HCT116 (cell line): ENCODE measurements around the gene MYO7A. TPM values are rescaled to one million over a fixed set of nuclear protein-coding genes. Genes with fewer than 3 reads are reported as not detected.

Experiments used
- ATAC-seq: fragments of 200-7000 bp; cut with Tn5 transposase; 2 replicates; pipeline ENCODE4 v1.9.1; 2020; ENCODE audit warnings: mild to moderate bottlenecking, moderate library complexity
- BruUV-seq: library from RNA; stranded (reverse); fragments of 400-500 nt; replicated peaks from 2 replicates; lab custom pipeline; 2021; lab: Mats Ljungman, UMichigan
- CTCF ChIA-PET: fragments of 300-600 bp; sonication (Branson Sonifier 250); formaldehyde crosslinking; loops from one replicate; lab custom pipeline; 2021; ENCODE audit warnings: antibody characterized with exemption; lab: Charles Lee
- POLR2A ChIA-PET: fragments of 300-600, 350-600 bp; sonication (Branson Sonifier 250); formaldehyde crosslinking; loops from one replicate; lab custom pipeline; 2021; ENCODE audit warnings: antibody characterized with exemption; lab: Charles Lee
- RAD21 ChIA-PET, 2 experiments: fragments of 300-600 bp; sonication (Branson Sonifier 250); formaldehyde crosslinking; loops; one replicate each; lab custom pipeline; 2023; ENCODE audit warnings: low total read pairs in 2 of 2; ENCODE audit not compliant: uncharacterized antibody in 2 of 2, unreplicated experiment in 2 of 2, low non-redundant PET in 1 of 2; lab: Charles Lee
- DNase-seq: peaks from one replicate; pipeline ENCODE4 v3.0.0-alpha.2; 2010; ENCODE audit warnings: low read depth, low spot score
- H2AFZ ChIP-seq: fragments of 200-600 bp; shearing (Covaris generic), sonication (generic); 2 replicates; pipeline ENCODE4 v1.6.1; 2017; ENCODE audit warnings: low read depth, mixed run types, mixed read lengths, antibody characterized with exemption, low read length; ENCODE audit not compliant: poor library complexity, severe bottlenecking
- H3K27ac ChIP-seq: 2 replicates; pipeline ENCODE4 v1.5.1; 2012; ENCODE audit warnings: low read depth, low read length
- H3K27me3 ChIP-seq: fragments of 200-600 bp; sonication (generic); 2 replicates; pipeline ENCODE4 v1.6.1; 2016; ENCODE audit warnings: mixed run types, low read length, mixed read lengths; ENCODE audit not compliant: insufficient read depth
- H3K36me3 ChIP-seq, 2 experiments: fragments of 200-500 bp in 1 of 2; fragments of 200-600 bp in 1 of 2; sonication (Bioruptor generic) in 1 of 2; sonication (generic) in 1 of 2; 2 replicates each; pipeline versions ENCODE4 v1.5.1 to v1.6.1; 2014 to 2016; ENCODE audit warnings: low read length in 2 of 2, inconsistent platforms in 1 of 2, mixed read lengths in 1 of 2, mixed run types in 1 of 2; ENCODE audit not compliant: insufficient read depth in 2 of 2, control insufficient read depth in 1 of 2
- H3K4me1 ChIP-seq, 2 experiments: fragments of 200-600 bp in 1 of 2; sonication (generic) in 1 of 2; 2 replicates each; pipeline versions ENCODE4 v1.5.1 to v1.6.1; 2012 to 2017; ENCODE audit warnings: low read length in 2 of 2, inconsistent platforms in 1 of 2, mild to moderate bottlenecking in 1 of 2, mixed read lengths in 1 of 2, mixed run types in 1 of 2, moderate library complexity in 1 of 2; ENCODE audit not compliant: insufficient read depth in 2 of 2, control insufficient read depth in 1 of 2
- H3K4me2 ChIP-seq: fragments of 200-600 bp; sonication (generic); 2 replicates; pipeline ENCODE4 v1.6.1; 2017; ENCODE audit warnings: mixed run types, low read length, mixed read lengths
- H3K4me3 ChIP-seq, 2 experiments: fragments of 200-600 bp in 1 of 2; sonication (generic) in 1 of 2; replicated peaks in 1 of 2; 2 replicates each; pipeline ENCODE4 v1.5.1; 2011 to 2016; ENCODE audit warnings: low read length in 2 of 2, control low read depth in 1 of 2, low read depth in 1 of 2, mild to moderate bottlenecking in 1 of 2, mixed read lengths in 1 of 2, mixed run types in 1 of 2
- H3K79me2 ChIP-seq: fragments of 200-600 bp; sonication (generic); 2 replicates; pipeline ENCODE4 v1.6.1; 2017; ENCODE audit warnings: mild to moderate bottlenecking, mixed run types, low read length, moderate library complexity, mixed read lengths; ENCODE audit not compliant: insufficient read depth
- H3K9ac ChIP-seq: fragments of 200-600 bp; sonication (generic); 2 replicates; pipeline ENCODE4 v1.6.1; 2016; ENCODE audit warnings: low read length, mixed read lengths
- H3K9me2 ChIP-seq: fragments of 200-600 bp; sonication (generic), shearing (Covaris generic); 2 replicates; pipeline ENCODE4 v1.6.1; 2017; ENCODE audit warnings: mixed run types, mild to moderate bottlenecking, moderate library complexity; ENCODE audit not compliant: insufficient read depth
- H3K9me3 ChIP-seq, 2 experiments: fragments of 200-500 bp in 1 of 2; fragments of 200-600 bp in 1 of 2; sonication (Bioruptor generic) in 1 of 2; sonication (generic) in 1 of 2; 2 replicates each; pipeline ENCODE4 v1.6.1; 2014 to 2017; ENCODE audit warnings: low read length in 2 of 2, mixed read lengths in 2 of 2, inconsistent platforms in 1 of 2, low read depth in 1 of 2, mild to moderate bottlenecking in 1 of 2, mixed run types in 1 of 2, moderate library complexity in 1 of 2; ENCODE audit not compliant: control insufficient read depth in 1 of 2, insufficient read depth in 1 of 2
- H4K20me1 ChIP-seq: fragments of 200-600 bp; sonication (generic), shearing (Covaris generic); 2 replicates; pipeline ENCODE4 v1.6.1; 2017; ENCODE audit warnings: mixed run types, mild to moderate bottlenecking, moderate library complexity; ENCODE audit not compliant: insufficient read depth
- ATF3 ChIP-seq: IDR thresholded peaks from 2 replicates; pipeline ENCODE4 v1.6.1; 2012
- CBX3 ChIP-seq: IDR thresholded peaks from 2 replicates; pipeline ENCODE4 v1.6.1; 2012; ENCODE audit warnings: low read depth
- CTCF ChIP-seq, 3 experiments: fragments of 200-600 bp in 1 of 3; sonication (generic) in 1 of 3; IDR thresholded peaks in 2 of 3; conservative IDR thresholded peaks in 1 of 3; 2 replicates each; pipeline ENCODE4 v1.5.1; 2012 to 2017; ENCODE audit warnings: low read depth in 2 of 3, low read length in 2 of 3, antibody characterized with exemption in 1 of 3, borderline replicate concordance in 1 of 3, control low read depth in 1 of 3, mild to moderate bottlenecking in 1 of 3, mixed read lengths in 1 of 3, mixed run types in 1 of 3, moderate library complexity in 1 of 3; ENCODE audit not compliant: insufficient read depth in 1 of 3
- ELF1 ChIP-seq: IDR thresholded peaks from 2 replicates; pipeline ENCODE4 v1.6.1; 2012; ENCODE audit warnings: low read depth, borderline replicate concordance
- EZH2 ChIP-seq: fragments of 200-600 bp; sonication (generic); IDR thresholded peaks from 2 replicates; pipeline ENCODE4 v1.6.1; 2017; ENCODE audit warnings: antibody characterized with exemption, mixed run types
- EZH2phosphoT487 ChIP-seq: fragments of 200-600 bp; IDR thresholded peaks from 2 replicates; pipeline ENCODE4 v1.6.1; 2018; ENCODE audit warnings: antibody characterized with exemption, borderline replicate concordance
- JUND ChIP-seq: IDR thresholded peaks from 2 replicates; pipeline ENCODE4 v1.6.1; 2012
- MAX ChIP-seq: IDR thresholded peaks from 2 replicates; pipeline ENCODE4 v1.6.1; 2012
- POLR2A ChIP-seq: IDR thresholded peaks from 2 replicates; pipeline ENCODE4 v1.7.0; 2011; ENCODE audit warnings: borderline replicate concordance; ENCODE audit not compliant: insufficient read depth, insufficient read length; ENCODE audit errors: extremely low read depth
- SP1 ChIP-seq: IDR thresholded peaks from 2 replicates; pipeline ENCODE4 v1.6.1; 2012; ENCODE audit warnings: low read depth
- SRF ChIP-seq: IDR thresholded peaks from 2 replicates; pipeline ENCODE4 v1.6.1; 2012; ENCODE audit warnings: low read depth
- TCF7L2 ChIP-seq: IDR thresholded peaks from 2 replicates; pipeline ENCODE4 v1.7.0; 2011; ENCODE audit warnings: borderline replicate concordance, inconsistent platforms; ENCODE audit not compliant: insufficient read depth, insufficient read length; ENCODE audit errors: extremely low read depth
- YY1 ChIP-seq: IDR thresholded peaks from 2 replicates; pipeline ENCODE4 v1.6.1; 2011; ENCODE audit warnings: low read length, low read depth, moderate library complexity, mild to moderate bottlenecking; ENCODE audit not compliant: insufficient replicate concordance; ENCODE audit errors: extremely low read depth
- ZFX ChIP-seq: fragments of 450-650 bp; IDR thresholded peaks from 2 replicates; pipeline ENCODE4 v1.6.1; 2017
- ZNF274 ChIP-seq: fragments of 200-500 bp; sonication (Bioruptor generic); IDR thresholded peaks from 2 replicates; pipeline ENCODE4 v1.6.1; 2014; ENCODE audit warnings: mild to moderate bottlenecking, low read depth, low read length, inconsistent platforms
- intact Hi-C: fragments of 100-400 bp; cut with micrococcal nuclease; formaldehyde crosslinking; loops from 2 replicates; pipeline ENCODE4 v1.10.0; 2022
- total RNA-seq: library from RNA; stranded (reverse); gene quantifications from one replicate; pipeline ENCODE4 v1.2.1, GENCODE V29; 2021; ENCODE audit not compliant: unreplicated experiment

MYO7A gene
- total RNA-seq, 1 experiment from 2014 or later, result 1.8 TPM

- H3K4me1 ChIP-seq, result peaks cover 0 to 2% of the 10 kb centered on the region in 2 experiments; a peak in 1 of 4 replicates
- H3K79me2 ChIP-seq, result no peaks in the 10 kb centered on the region
- H3K4me3 ChIP-seq, result no peak overlapping the region
- no peak overlapping the region for H3K4me2 ChIP-seq
- no peak for ATAC-seq
- H3K9me2 ChIP-seq, result no peaks in the 10 kb centered on the region
- intact Hi-C loops, result no loop called here
- RAD21 ChIA-PET, result no interaction called here
- H3K27ac ChIP-seq, result no peak overlapping the region
- no peaks in the 10 kb centered on the region for H4K20me1 ChIP-seq
- BruUV-seq, result no TSS peak
- H3K9me3 ChIP-seq, result no peaks in the 10 kb centered on the region
- H2AFZ ChIP-seq, result no peak overlapping the region
- H3K27me3 ChIP-seq, result no peaks in the 10 kb centered on the region
- TF ChIP-seq JUND, result no peak
- no peak for TF ChIP-seq SRF
- no peak for TF ChIP-seq CBX3
- TF ChIP-seq TCF7L2, result no peak
- TF ChIP-seq ATF3, result no peak
- TF ChIP-seq, all 23 proteins: peak for 0
- no peaks in the 10 kb centered on the region for H3K36me3 ChIP-seq
- no peak for DNase-seq
- ChIA-PET POLR2A (no interaction called here), CTCF (no interaction called here)
- no peak overlapping the region for H3K9ac ChIP-seq
These were observed 21.8 kb downstream of the MYO7A start for GRCh38 chr11:77149716-77150392.

GRCh38 chr11:77150836-77151235 lies 22.8 kb downstream of the MYO7A start:
- H3K9me3 ChIP-seq, result no peaks in the 10 kb centered on the region
- H3K9me2 ChIP-seq, result no peaks in the 10 kb centered on the region
- no TSS peak for BruUV-seq
- no peak overlapping the region for H2AFZ ChIP-seq
- no peaks in the 10 kb centered on the region for H3K27me3 ChIP-seq
- H3K27ac ChIP-seq, result no peak overlapping the region
- ATAC-seq (no peak), DNase-seq (no peak)
- ChIA-PET RAD21 (no interaction called here), CTCF (no interaction called here), POLR2A (no interaction called here)
- H4K20me1 ChIP-seq, result no peaks in the 10 kb centered on the region
- TF ChIP-seq TCF7L2 (no peak), POLR2A (no peak), ELF1 (no peak), YY1 (no peak), ZFX (no peak), SP1 (no peak), EZH2phosphoT487 (no peak), ATF3 (no peak), CTCF (IDR thresholded peaks at IDR 0.05 in 2 of 3, conservative IDR thresholded peaks at IDR 0.05 in 1 of 3; ENCODE audit: borderline replicate concordance in 1 of 3, insufficient read depth in 1 of 3, low read depth in 2 of 3, low read length in 2 of 3) (no peak), ZNF274 (no peak), EZH2 (no peak), MAX (no peak), JUND (no peak)
- no peak overlapping the region for H3K9ac ChIP-seq
- no peaks in the 10 kb centered on the region for H3K79me2 ChIP-seq
- no peak overlapping the region for H3K4me3 ChIP-seq
- no peak overlapping the region for H3K4me2 ChIP-seq
- H3K36me3 ChIP-seq, result no peaks in the 10 kb centered on the region
- H3K4me1 ChIP-seq, result no peaks in the 10 kb centered on the region
- intact Hi-C loops, result no loop called here
